Fibroblast of villous mesenchyme (primary cell): ENCODE results near the gene FMC1. TPM values are rescaled to one million over a fixed set of nuclear protein-coding genes. Genes with fewer than 3 reads are reported as not detected.

Experiments used
- small RNA-seq: library from RNA; depleted of rRNA; stranded (forward); fragments of <200 nt; gene quantifications from one replicate; pipeline ENCODE3, GENCODE V24; 2012
- total RNA-seq: library from RNA; depleted of rRNA; stranded (reverse); fragments of >200 nt; gene quantifications from 2 replicates; pipeline ENCODE4 v1.2.3, GENCODE V29; 2012

FMC1 gene
- total RNA-seq, 1 donor: 13.4 TPM

Small RNAs within 50 kb of the gene (small RNA-seq; reads per million reads assigned to genes)
- gene RNU6-206P: not detected

Other genes starting within 250 kb of the FMC1 start
- gene ZC3HAV1, start 231.6 kb upstream of the FMC1 start, total RNA-seq: 35.8 and 56.6 TPM in 2 replicates
- gene UBN2, start 110.1 kb upstream of the FMC1 start, total RNA-seq: 5.8 and 6.5 TPM in 2 replicates
- 50.3 and 57.0 TPM in 2 replicates for gene LUC7L2, start 18.6 kb downstream of the FMC1 start, total RNA-seq
- gene KLRG2, start 142.3 kb downstream of the FMC1 start, total RNA-seq: not detected in 2 replicates
- not detected in 2 replicates for gene CLEC2L, start 182.3 kb downstream of the FMC1 start, total RNA-seq